HG02970 (cell line): Measurements from ENCODE around the gene JMJD7.
"Not testable (repeated sequence)": the region's sequence is repeated elsewhere in the genome, so short reads cannot be mapped to it uniquely, and the experiment has no call there.

ENCODE experiments used
- ATAC-seq: cut with Tn5 transposase; IDR thresholded peaks from one replicate; pipeline ENCODE4 v1.9.1; 2021; ENCODE audit warnings: mild to moderate bottlenecking, moderate library complexity, moderate number of reproducible peaks; ENCODE audit not compliant: unreplicated experiment, low FRiP score

The JMJD7 gene

DNA sequence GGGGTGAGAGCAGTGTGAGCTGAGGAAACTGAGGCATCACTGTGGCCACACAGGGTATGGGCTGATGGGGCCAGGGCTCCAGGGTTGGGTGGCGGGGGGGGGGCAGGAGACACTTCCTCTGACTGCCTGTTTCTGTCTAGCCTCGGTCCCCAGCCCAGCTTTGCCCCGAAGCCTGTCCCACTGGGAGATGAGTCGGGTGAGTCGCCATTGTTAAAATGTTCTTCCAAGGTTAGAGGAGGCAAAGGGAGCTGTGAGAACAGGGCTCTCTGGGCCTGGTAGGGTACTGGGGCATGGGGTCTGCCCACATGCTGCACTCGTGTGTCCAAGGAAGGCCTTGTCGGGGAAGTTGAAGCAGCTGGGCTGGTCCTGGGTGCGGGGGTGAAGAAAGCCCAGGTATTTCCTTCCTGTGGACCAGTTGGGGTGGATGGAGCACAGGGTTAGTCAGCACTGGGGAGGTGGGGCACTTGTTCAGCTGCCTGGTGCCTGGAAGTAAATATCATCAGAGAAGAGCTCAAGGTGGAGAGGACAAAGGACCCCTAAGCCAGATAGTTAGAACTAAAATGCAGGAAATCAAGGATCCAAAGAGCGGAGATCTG is 8.3 kb upstream of the JMJD7 start:
- no peak for ATAC-seq

- ATAC-seq, result no peak
These were observed 7.0 kb upstream of the JMJD7 start for GRCh38 chr15:41820791-41821423.

- no peak for ATAC-seq
These were observed 6.1 kb upstream of the JMJD7 start for GRCh38 chr15:41821831-41822230.

GRCh38 chr15:41822471-41822870 is 5.4 kb upstream of the JMJD7 start:
- no peak for ATAC-seq

- no peak for ATAC-seq
These were observed 4.9 kb upstream of the JMJD7 start for GRCh38 chr15:41822957-41823356.

DNA sequence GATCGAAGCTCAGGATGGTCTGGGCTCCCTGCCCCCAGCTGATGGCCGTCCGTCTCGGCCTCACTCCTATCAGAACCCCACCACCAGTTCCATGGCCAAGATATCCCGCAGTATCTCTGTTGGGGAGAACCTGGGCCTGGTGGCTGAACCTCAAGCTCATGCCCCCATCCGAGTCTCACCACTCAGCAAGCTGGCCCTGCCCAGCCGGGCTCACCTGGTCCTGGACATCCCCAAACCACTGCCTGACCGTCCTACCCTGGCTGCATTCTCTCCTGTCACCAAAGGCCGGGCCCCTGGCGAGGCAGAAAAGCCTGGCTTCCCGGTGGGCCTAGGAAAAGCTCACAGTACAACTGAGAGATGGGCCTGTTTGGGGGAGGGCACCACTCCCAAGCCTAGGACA is 4.4 kb upstream of the JMJD7 start:
- no peak for ATAC-seq

DNA sequence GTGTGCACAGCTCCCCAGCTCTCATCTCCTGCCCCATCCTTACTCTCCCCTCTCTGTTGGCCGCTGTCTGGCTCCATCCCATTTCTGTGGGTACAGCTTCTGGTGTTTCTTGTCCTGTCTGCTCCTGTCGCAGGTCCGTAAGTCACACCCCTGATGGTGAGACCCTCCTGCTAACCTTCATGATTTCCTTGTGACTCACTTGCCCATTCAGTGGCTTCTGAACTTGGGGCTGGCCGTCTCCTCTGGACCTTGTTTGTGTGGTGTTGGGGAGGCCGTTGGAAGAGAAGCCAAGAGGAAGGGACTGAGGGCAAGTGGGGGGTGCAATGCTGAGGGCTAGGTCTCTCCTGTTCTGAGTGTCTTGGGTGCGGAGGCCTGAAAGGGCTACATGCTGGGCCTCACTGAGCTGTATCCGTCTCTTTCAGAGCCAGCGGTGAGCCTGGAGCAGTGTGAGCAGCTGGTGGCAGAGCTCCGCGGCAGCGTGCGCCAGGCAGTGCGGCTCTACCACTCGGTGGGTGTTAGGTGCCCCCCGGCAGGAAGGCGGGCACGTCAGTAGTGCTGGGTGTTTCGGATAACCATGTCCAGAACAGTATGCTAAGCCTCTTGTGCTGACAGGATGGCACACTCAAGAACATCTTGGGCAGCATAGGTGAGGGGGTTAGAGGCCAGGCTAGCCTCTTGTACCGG is 3.7 kb upstream of the JMJD7 start:
- ATAC-seq, result no peak

DNA sequence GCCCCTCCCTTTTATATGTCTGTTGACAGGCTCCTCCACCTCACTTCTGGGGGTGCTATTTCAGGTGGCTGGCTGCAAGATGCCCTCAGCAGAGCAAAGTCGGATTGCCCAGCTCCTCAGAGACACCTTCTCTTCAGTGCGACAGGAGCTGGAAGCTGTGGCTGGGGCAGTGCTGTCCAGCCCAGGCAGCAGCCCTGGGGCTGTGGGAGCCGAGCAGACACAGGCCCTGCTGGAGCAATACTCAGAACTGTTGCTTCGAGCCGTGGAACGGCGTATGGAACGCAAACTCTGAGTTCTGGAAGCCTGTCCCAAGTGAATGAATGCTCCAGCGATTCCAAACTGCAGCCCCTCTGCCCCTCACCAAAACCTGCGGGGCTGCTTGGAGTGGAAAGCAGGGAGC is 2.7 kb upstream of the JMJD7 start:
- no peak for ATAC-seq

- no peak for ATAC-seq
These were observed 2.0 kb upstream of the JMJD7 start for GRCh38 chr15:41825572-41826535.

GRCh38 chr15:41827290-41827879 is 507 bp upstream of the JMJD7 start:
- no peak for ATAC-seq

- no peak for ATAC-seq
These were observed 882 bp downstream of the JMJD7 start for GRCh38 chr15:41828807-41829141.

DNA sequence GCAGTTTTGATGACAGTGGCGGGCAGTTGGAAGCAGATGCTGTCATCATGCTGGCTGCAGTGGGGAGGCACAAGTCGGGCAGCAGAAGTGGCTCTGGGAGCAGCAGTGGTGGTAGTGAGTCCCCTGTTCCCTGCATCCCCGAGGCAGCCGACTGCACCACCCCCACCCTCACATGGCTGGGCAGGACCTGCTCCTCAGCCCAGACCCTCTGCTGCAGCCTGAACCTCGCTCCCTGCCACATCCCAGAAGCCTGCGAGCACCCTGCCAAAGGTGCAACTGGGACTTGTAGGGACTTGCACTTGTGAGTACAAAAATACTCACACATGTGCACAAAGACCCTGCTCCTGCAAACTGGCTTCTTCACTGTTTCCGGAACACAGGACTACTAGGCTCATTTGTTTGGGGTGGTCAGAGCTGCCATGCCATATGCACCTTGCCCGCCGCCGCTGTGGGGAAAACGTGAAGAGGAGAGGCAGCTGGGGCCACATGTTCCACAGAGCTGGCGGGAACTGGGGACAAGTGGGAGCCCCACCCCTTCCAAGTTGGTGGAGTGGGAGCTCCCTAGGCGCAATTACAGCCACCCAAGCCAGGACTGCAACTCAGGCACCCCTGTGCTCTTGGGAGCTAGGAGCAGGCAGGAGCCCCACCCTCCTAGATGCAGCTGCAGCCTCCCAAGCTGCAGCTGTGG is 2.2 kb downstream of the JMJD7 start:
- ATAC-seq, result no peak

DNA sequence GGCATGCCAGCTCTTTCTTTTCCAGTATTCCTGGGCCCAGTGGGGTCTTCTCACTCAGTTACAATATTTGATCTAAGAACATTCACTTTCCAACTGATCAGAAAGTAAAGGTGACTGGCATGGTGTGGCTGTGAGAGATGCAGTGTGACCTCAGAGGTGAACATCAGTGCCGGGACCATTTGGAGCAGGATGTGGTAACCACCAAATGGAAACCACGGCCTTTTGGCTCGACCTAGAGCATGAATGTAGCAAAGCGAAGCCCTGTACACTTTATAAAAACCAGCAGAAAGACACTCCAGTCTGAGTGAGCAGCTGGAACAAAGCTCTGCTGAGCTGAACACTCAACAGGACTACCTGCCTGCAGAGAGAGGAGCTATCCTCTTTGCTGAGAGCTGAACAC is 3.4 kb downstream of the JMJD7 start:
- not testable (repeated sequence) for ATAC-seq

DNA sequence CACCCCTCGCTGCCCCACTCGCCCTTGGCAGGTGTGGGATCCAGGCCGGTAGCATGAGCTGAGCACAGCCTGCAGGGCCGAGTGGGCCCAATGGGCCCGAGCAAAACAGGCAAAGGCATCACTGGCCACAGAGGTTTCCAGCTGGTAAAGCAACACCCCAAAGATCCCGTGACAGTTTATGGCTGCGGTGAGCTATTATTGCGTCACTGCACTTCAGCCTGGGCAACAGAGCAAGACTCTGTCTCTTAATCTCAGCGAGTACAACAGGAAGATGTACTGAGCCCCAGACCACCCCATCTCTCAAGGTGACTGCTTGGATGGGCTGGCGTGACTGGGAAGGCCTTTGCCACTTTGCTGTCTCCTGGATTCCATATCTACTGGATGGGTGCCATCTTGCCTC is 4.3 kb downstream of the JMJD7 start:
- no peak for ATAC-seq

DNA sequence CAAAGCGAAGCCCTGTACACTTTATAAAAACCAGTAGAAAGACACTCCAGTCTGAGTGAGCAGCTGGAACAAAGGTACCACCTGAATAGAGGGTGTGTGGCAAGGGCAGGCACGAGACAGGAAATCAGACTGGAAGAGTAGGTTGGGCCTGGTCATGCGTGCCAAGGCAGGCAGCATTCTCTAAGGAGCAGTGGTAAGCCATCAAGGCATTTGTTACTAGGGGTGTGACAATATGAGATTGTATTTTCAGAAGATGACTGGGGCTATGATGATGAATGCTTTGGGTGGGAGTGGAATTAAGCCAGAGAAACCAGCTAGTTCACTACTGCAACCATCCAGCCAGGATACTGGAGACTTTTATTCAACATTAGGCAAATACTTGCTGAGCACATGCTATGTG is 5.0 kb downstream of the JMJD7 start:
- ATAC-seq, result no peak

DNA sequence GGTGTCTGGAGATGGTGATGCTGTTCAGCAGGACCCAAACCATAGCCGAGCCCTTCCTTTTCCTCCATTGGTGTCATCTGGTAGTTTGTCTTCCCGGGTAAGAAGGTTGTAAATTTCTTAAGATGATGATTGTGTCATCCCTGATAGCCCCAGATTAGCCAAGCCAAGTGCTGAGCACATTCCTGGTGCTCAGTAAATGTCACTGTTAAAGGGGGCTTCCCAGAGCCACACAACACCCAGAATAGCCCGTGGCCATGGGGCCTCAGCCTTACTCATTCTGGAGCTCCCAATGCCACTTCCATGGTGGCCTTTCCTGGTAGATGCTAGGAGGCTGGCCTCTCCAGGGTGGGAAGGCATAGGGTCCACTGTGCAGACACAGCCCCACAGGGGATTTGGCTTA is 6.2 kb downstream of the JMJD7 start:
- no peak for ATAC-seq

- ATAC-seq, result no peak
These were observed 8.2 kb downstream of the JMJD7 start for GRCh38 chr15:41836073-41836472.

DNA sequence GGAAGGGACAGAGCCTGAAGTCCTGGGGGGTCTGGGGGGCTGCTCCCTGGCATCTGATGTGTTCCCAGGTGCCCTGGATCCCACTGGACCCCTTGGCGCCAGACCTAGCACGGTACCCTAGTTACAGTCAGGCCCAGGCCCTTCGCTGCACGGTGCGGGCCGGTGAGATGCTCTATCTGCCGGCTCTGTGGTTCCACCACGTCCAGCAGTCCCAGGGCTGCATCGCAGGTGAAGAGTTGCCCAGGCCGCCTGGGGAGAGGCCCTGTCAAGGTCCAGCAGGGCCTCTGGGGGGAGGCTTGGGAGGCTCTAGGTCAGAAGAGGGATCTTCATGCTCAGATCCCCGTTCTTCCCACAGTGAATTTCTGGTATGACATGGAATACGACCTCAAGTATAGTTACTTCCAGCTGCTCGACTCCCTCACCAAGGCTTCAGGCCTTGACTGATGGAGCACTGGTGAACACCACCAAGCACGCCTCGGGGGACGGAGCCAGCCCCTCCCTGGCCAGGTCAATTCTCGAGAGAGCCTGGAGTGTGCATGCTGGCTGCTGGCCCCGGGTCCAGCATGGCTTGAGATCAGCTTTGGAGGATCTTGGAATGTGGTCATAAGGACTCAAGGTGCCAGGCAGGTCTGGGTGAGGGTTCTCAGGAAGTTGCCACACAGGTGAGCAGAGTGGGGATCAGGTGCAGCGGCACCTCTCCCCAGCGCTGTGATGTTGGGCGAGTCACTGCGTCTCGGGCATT is 9.0 kb downstream of the JMJD7 start:
- ATAC-seq, result no peak

DNA sequence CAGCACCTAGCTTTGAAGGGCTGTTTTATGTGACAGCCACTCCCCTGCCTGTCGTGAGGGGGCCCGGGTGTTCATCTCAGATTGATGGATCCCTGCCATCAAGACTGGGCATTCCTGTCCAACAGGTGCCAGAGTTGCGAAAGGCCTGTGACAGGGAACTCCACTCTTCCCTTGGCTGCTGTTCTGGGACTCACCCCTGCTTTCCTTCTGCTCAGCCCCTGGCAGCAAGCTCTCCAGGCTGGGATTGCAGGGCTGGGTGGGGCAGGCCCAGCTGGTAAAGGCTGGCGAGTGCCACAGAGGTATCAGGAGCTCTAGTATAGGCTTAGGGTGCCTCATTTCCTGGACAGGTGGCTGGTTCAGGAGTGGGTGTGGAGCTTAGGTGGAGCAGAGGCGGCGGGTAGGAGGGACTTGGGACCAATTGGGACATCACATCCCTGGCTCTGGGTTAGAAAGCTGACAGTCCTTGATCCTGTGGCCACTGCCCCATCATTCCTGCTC is 10.6 kb downstream of the JMJD7 start, which contains the start of gene PLA2G4B:
Gene PLA2G4B (plus strand): TSS at position 448 of the 498 bp plus-strand sequence. CDS start 67 bp downstream, outside the sequence.
- no peak for ATAC-seq
